GM23338 (cell line): ENCODE results near the gene RAD51B. TPM values are rescaled to one million over a fixed set of nuclear protein-coding genes. Genes with fewer than 3 reads are reported as not detected.

Experiments used
- ATAC-seq: fragments of 200-7000 bp; cut with Tn5 transposase; 3 replicates; pipeline ENCODE4 v1.9.1; 2020
- DNase-seq: peaks from one replicate; pipeline ENCODE4 v3.0.0-alpha.2; 2015; ENCODE audit warnings: low spot score
- H2AFZ ChIP-seq: fragments of 200-600 bp; sonication (generic); 2 replicates; pipeline ENCODE4 v1.8.0; 2016; ENCODE audit warnings: antibody characterized with exemption, mild to moderate bottlenecking, moderate library complexity
- H3F3A ChIP-seq: fragments of 200-600 bp; sonication (generic); replicated peaks from 2 replicates; pipeline ENCODE4 v1.8.0; 2017; ENCODE audit warnings: antibody characterized with exemption, mixed run types, low read depth
- H3K27ac ChIP-seq: fragments of 200-600 bp; sonication (generic); 2 replicates; pipeline ENCODE4 v1.6.1; 2016; ENCODE audit warnings: low read depth
- H3K27me3 ChIP-seq: fragments of 200-600 bp; sonication (generic); 2 replicates; pipeline ENCODE4 v1.8.0; 2016; ENCODE audit warnings: mild to moderate bottlenecking, mixed run types, moderate library complexity; ENCODE audit not compliant: insufficient read depth
- H3K36me3 ChIP-seq: fragments of 200-600 bp; sonication (generic); 2 replicates; pipeline ENCODE4 v1.8.0; 2016; ENCODE audit warnings: mild to moderate bottlenecking; ENCODE audit not compliant: insufficient read depth
- H3K4me1 ChIP-seq: fragments of 200-600 bp; sonication (generic); 2 replicates; pipeline ENCODE4 v1.8.0; 2016; ENCODE audit warnings: mild to moderate bottlenecking, moderate library complexity; ENCODE audit not compliant: insufficient read depth
- H3K4me2 ChIP-seq: fragments of 200-600 bp; sonication (generic); 2 replicates; pipeline ENCODE4 v1.7.1; 2017; ENCODE audit warnings: mixed run types
- H3K4me3 ChIP-seq: fragments of 200-600 bp; sonication (generic); 2 replicates; pipeline ENCODE4 v1.6.1; 2016; ENCODE audit warnings: mixed run types
- H3K79me2 ChIP-seq: fragments of 200-600 bp; sonication (generic); replicated peaks from 2 replicates; pipeline ENCODE4 v1.8.0; 2017; ENCODE audit warnings: mild to moderate bottlenecking; ENCODE audit not compliant: insufficient read depth
- H3K9me2 ChIP-seq: fragments of 200-600 bp; sonication (generic); 2 replicates; pipeline ENCODE4 v1.8.0; 2017; ENCODE audit not compliant: insufficient read depth
- H4K20me1 ChIP-seq: fragments of 200-600 bp; sonication (generic); replicated peaks from 2 replicates; pipeline ENCODE4 v1.8.0; 2017; ENCODE audit warnings: mild to moderate bottlenecking; ENCODE audit not compliant: insufficient read depth
- H3K27ac Mint-ChIP-seq: 2 replicates; pipeline ENCODE4 v1.8.0; 2020; ENCODE audit warnings: inconsistent platforms, mild to moderate bottlenecking, moderate library complexity, mixed read lengths
- H3K27me3 Mint-ChIP-seq: 3 replicates; pipeline ENCODE4 v1.8.0; 2022; ENCODE audit warnings: low read depth, mild to moderate bottlenecking, moderate library complexity, mixed read lengths, inconsistent platforms; ENCODE audit not compliant: insufficient read depth, poor library complexity
- H3K36me3 Mint-ChIP-seq: 3 replicates; pipeline ENCODE4 v1.8.0; 2021; ENCODE audit warnings: low read depth, mild to moderate bottlenecking, inconsistent platforms, moderate library complexity, mixed read lengths
- H3K4me1 Mint-ChIP-seq: 3 replicates; pipeline ENCODE4 v1.8.0; 2020; ENCODE audit warnings: mild to moderate bottlenecking, inconsistent platforms, mixed read lengths
- H3K4me3 Mint-ChIP-seq: 3 replicates; pipeline ENCODE4 v1.8.0; 2021; ENCODE audit warnings: moderate library complexity, mild to moderate bottlenecking, inconsistent platforms, mixed read lengths
- H3K9me3 Mint-ChIP-seq: 3 replicates; pipeline ENCODE4 v1.8.0; 2020; ENCODE audit warnings: moderate library complexity, mild to moderate bottlenecking, inconsistent platforms, mixed read lengths
- CREB1 ChIP-seq: fragments of 250-450 bp; sonication (Bioruptor Pico); IDR thresholded peaks from 2 replicates; pipeline ENCODE4 v1.5.0; 2020; ENCODE audit warnings: low read depth, mild to moderate bottlenecking, moderate library complexity
- ETS1 ChIP-seq: IDR thresholded peaks from 2 replicates; pipeline ENCODE4 v1.6.1; 2016; ENCODE audit warnings: antibody characterized with exemption
- EZH2phosphoT487 ChIP-seq: fragments of 200-600 bp; sonication (generic); IDR thresholded peaks from one replicate; pipeline ENCODE4 v1.8.1; 2018; ENCODE audit warnings: antibody characterized with exemption; ENCODE audit not compliant: unreplicated experiment
- JUNB ChIP-seq: IDR thresholded peaks from one replicate; pipeline ENCODE4 v1.6.1; 2016; ENCODE audit warnings: antibody characterized with exemption; ENCODE audit not compliant: unreplicated experiment
- NANOG ChIP-seq: IDR thresholded peaks from 2 replicates; pipeline ENCODE4 v1.6.1; 2016; ENCODE audit warnings: antibody characterized with exemption, borderline replicate concordance
- POLR2AphosphoS5 ChIP-seq: IDR thresholded peaks from 2 replicates; pipeline ENCODE4 v1.6.1; 2016; ENCODE audit warnings: antibody characterized with exemption, low read depth
- REST ChIP-seq: IDR thresholded peaks from one replicate; pipeline ENCODE4 v1.6.1; 2018; ENCODE audit warnings: antibody characterized with exemption; ENCODE audit not compliant: unreplicated experiment
- STAT1 ChIP-seq: IDR thresholded peaks from one replicate; pipeline ENCODE4 v1.6.1; 2016; ENCODE audit warnings: antibody characterized with exemption; ENCODE audit not compliant: unreplicated experiment
- ZNF114 ChIP-seq: fragments of 250-450 bp; sonication (Bioruptor Pico); IDR thresholded peaks from 2 replicates; pipeline ENCODE4 v1.5.0; 2020; ENCODE audit warnings: mild to moderate bottlenecking, moderate library complexity
- ZNF331 ChIP-seq: fragments of 250-450 bp; sonication (Bioruptor Pico); IDR thresholded peaks from 2 replicates; pipeline ENCODE4 v1.5.0; 2020; ENCODE audit warnings: low read depth, mild to moderate bottlenecking, moderate library complexity
- ZNF462 ChIP-seq: fragments of 250-450 bp; sonication (Bioruptor Pico); IDR thresholded peaks from 2 replicates; pipeline ENCODE4 v1.5.0; 2020; ENCODE audit warnings: mild to moderate bottlenecking, moderate library complexity
- polyA plus RNA-seq: library from polyadenylated mRNA; unstranded; fragments of >200 nt; fragmentation: Nextera tagmentation; extraction: Ambion mirVana; gene quantifications from 2 replicates; pipeline ENCODE4 v1.2.1, GENCODE V29; 2016
- total RNA-seq: library from RNA; depleted of rRNA; stranded (reverse); fragments of >200 nt; shearing (Covaris generic); gene quantifications from 2 replicates; pipeline ENCODE4 v1.2.3, GENCODE V29; 2014
- TF ChIP-seq, protein P1 (sequence below), 2 experiments: fragments of 200-600 bp in 1 of 2; sonication (generic) in 1 of 2; conservative IDR thresholded peaks; 2 replicates each; pipeline versions ENCODE4 v1.5.1 to v1.6.1; 2016 to 2017; ENCODE audit warnings: antibody characterized with exemption in 2 of 2, low read depth in 2 of 2, mild to moderate bottlenecking in 2 of 2, moderate library complexity in 1 of 2

Gene RAD51B
- total and polyA plus RNA-seq, 2 experiments from 2014 or later, result 15.7 to 29.1 TPM

- Histone ChIP-seq H4K20me1 (no peaks in the 10 kb centered on the region), H3K4me1 (no peaks in the 10 kb centered on the region), H3K27ac (no peak overlapping the region), H3K4me2 (no peak overlapping the region), H3K36me3 (no peaks in the 10 kb centered on the region), H2AFZ (no peak overlapping the region), H3F3A (no peaks in the 10 kb centered on the region), H3K9me2 (no peaks in the 10 kb centered on the region), H3K79me2 (no peaks in the 10 kb centered on the region), H3K27me3 (no peaks in the 10 kb centered on the region), H3K4me3 (no peak overlapping the region)
- DNase-seq (no peak), ATAC-seq (no peak)
- Mint-ChIP-seq H3K27ac (no peak overlapping the region), H3K9me3 (no peaks in the 10 kb centered on the region), H3K36me3 (no peaks in the 10 kb centered on the region), H3K4me1 (peaks cover 9% of the 10 kb centered on the region; the same call in 2 of the 3 replicates), H3K27me3 (no peaks in the 10 kb centered on the region), H3K4me3 (no peak overlapping the region)
- TF ChIP-seq ZNF114 (CRISPR knock-in tag), result no peak
- TF ChIP-seq CREB1 (CRISPR knock-in tag), result no peak
- no peak for TF ChIP-seq ETS1
- no peak for TF ChIP-seq ZNF462
- TF ChIP-seq EZH2phosphoT487, result no peak
- no peak for TF ChIP-seq ZNF331 (CRISPR knock-in tag)
- TF ChIP-seq STAT1, result no peak
- no peak for TF ChIP-seq JUNB
- TF ChIP-seq, protein P1, sequence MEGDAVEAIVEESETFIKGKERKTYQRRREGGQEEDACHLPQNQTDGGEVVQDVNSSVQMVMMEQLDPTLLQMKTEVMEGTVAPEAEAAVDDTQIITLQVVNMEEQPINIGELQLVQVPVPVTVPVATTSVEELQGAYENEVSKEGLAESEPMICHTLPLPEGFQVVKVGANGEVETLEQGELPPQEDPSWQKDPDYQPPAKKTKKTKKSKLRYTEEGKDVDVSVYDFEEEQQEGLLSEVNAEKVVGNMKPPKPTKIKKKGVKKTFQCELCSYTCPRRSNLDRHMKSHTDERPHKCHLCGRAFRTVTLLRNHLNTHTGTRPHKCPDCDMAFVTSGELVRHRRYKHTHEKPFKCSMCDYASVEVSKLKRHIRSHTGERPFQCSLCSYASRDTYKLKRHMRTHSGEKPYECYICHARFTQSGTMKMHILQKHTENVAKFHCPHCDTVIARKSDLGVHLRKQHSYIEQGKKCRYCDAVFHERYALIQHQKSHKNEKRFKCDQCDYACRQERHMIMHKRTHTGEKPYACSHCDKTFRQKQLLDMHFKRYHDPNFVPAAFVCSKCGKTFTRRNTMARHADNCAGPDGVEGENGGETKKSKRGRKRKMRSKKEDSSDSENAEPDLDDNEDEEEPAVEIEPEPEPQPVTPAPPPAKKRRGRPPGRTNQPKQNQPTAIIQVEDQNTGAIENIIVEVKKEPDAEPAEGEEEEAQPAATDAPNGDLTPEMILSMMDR (conservative IDR thresholded peaks at IDR 0.05; ENCODE audit: low read depth in 2 of 2), result no peak
- no peak for TF ChIP-seq NANOG
- TF ChIP-seq POLR2AphosphoS5, result no peak
- no peak for TF ChIP-seq REST
Observed at GRCh38 chr14:68380329-68380741, 560.8 kb downstream of the RAD51B start.
